SK-N-SH treated with all-trans-retinoic acid at 6 μM for 48 hours (cell line): Measurements from ENCODE around the gene EAPP.
"Not testable (repeated sequence)": the region's sequence is repeated elsewhere in the genome, so short reads cannot be mapped to it uniquely, and the experiment has no call there.

Experiments used
- ATAC-seq: fragments of 200-7000 bp; cut with Tn5 transposase; 3 replicates; pipeline ENCODE4 v1.9.1; 2020; ENCODE audit warnings: mild to moderate bottlenecking, moderate library complexity
- ARNTL ChIP-seq: fragments of 450-650 bp; formaldehyde crosslinking; IDR thresholded peaks from 2 replicates; pipeline ENCODE4 v1.5.0; 2020; ENCODE audit warnings: low read depth, mild to moderate bottlenecking, moderate library complexity, borderline replicate concordance
- BACH2 ChIP-seq: fragments of 250-450 bp; sonication (Bioruptor Pico); IDR thresholded peaks from 2 replicates; pipeline ENCODE4 v1.9.0; 2021; ENCODE audit warnings: mild to moderate bottlenecking, borderline replicate concordance
- CSDC2 ChIP-seq: fragments of 250-450 bp; sonication (Bioruptor Pico); IDR thresholded peaks from 2 replicates; pipeline ENCODE4 v1.5.0; 2020; ENCODE audit warnings: mild to moderate bottlenecking, moderate library complexity
- ESRRG ChIP-seq: fragments of 250-450 bp; sonication (Bioruptor Pico); IDR thresholded peaks from 2 replicates; pipeline ENCODE4 v1.6.1; 2021; ENCODE audit warnings: mild to moderate bottlenecking
- ISL1 ChIP-seq: fragments of 250-450 bp; sonication (Bioruptor Pico); IDR thresholded peaks from 2 replicates; pipeline ENCODE4 v2.1.2; 2022; ENCODE audit warnings: mild to moderate bottlenecking, moderate library complexity
- OSR1 ChIP-seq: fragments of 250-450 bp; sonication (Bioruptor Pico); IDR thresholded peaks from 2 replicates; pipeline ENCODE4 v1.8.0; 2022; ENCODE audit warnings: moderate library complexity, mild to moderate bottlenecking, inconsistent platforms
- PPARA ChIP-seq: fragments of 250-450 bp; sonication (Bioruptor Pico); IDR thresholded peaks from 2 replicates; pipeline ENCODE4 v1.5.0; 2020; ENCODE audit warnings: mild to moderate bottlenecking, borderline replicate concordance
- RARB ChIP-seq: fragments of 250-450 bp; sonication (Bioruptor Pico); IDR thresholded peaks from 2 replicates; pipeline ENCODE4 v1.8.0; 2021; ENCODE audit warnings: mild to moderate bottlenecking, moderate library complexity
- TCF4 ChIP-seq: fragments of 250-450 bp; sonication (Bioruptor Pico); IDR thresholded peaks from 2 replicates; pipeline ENCODE4 v1.8.0; 2021; ENCODE audit warnings: mild to moderate bottlenecking, moderate library complexity, borderline replicate concordance
- TOX ChIP-seq: fragments of 250-450 bp; sonication (Bioruptor Pico); IDR thresholded peaks from 2 replicates; pipeline ENCODE4 v1.8.0; 2021; ENCODE audit warnings: mild to moderate bottlenecking, moderate library complexity, borderline replicate concordance
- ZFP30 ChIP-seq: fragments of 450-650 bp; formaldehyde crosslinking; IDR thresholded peaks from 2 replicates; pipeline ENCODE4 v1.5.0; 2022; ENCODE audit warnings: mild to moderate bottlenecking, moderate library complexity
- ZNF565 ChIP-seq: fragments of 450-650 bp; formaldehyde crosslinking; conservative IDR thresholded peaks from 2 replicates; pipeline ENCODE4 v1.5.0; 2020; ENCODE audit warnings: low read depth, mild to moderate bottlenecking, moderate library complexity
- ZNF70 ChIP-seq: fragments of 450-650 bp; formaldehyde crosslinking; IDR thresholded peaks from 2 replicates; pipeline ENCODE4 v1.5.0; 2020; ENCODE audit warnings: mild to moderate bottlenecking, moderate library complexity
- TF ChIP-seq, protein P1 (sequence below): fragments of 250-450 bp; sonication (Bioruptor Pico); IDR thresholded peaks from 2 replicates; pipeline ENCODE4 v1.5.1; 2020; ENCODE audit warnings: low read depth, mild to moderate bottlenecking, moderate library complexity
- TF ChIP-seq, protein P2 (sequence below): fragments of 250-450 bp; sonication (Bioruptor Pico); IDR thresholded peaks from 2 replicates; pipeline ENCODE4 v1.5.1; 2021; ENCODE audit warnings: mild to moderate bottlenecking, moderate library complexity
- TF ChIP-seq, protein P3 (sequence below): fragments of 250-450 bp; sonication (Bioruptor Pico); IDR thresholded peaks from 2 replicates; pipeline ENCODE4 v1.8.0; 2021; ENCODE audit warnings: low read depth, mild to moderate bottlenecking, moderate library complexity, borderline replicate concordance
- TF ChIP-seq, protein P4 (sequence below): fragments of 250-450 bp; sonication (Bioruptor Pico); IDR thresholded peaks from 2 replicates; pipeline ENCODE4 v1.8.0; 2020; ENCODE audit warnings: mild to moderate bottlenecking, moderate library complexity, borderline replicate concordance

Gene EAPP

DNA sequence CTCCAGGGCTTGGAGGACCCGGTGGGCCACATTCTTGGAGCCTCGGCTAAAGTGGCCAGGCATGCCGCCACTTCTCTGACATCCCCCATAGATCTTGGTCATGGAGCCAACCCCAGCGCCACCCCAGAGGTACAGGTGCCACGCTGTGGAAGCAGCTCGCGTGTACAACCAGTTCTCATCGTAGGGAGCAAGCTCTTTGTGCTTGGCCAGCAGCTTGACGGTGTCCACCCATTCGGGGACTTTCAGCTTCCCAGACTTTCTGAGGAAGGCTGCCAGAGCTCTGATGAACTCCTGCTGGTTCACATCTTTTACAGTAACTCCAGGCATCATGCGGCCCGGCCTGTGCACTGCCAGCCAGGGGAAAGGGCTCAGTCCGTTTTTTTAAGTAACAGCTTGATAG, 29.3 kb upstream of the EAPP start:
- TF ChIP-seq, protein P1, sequence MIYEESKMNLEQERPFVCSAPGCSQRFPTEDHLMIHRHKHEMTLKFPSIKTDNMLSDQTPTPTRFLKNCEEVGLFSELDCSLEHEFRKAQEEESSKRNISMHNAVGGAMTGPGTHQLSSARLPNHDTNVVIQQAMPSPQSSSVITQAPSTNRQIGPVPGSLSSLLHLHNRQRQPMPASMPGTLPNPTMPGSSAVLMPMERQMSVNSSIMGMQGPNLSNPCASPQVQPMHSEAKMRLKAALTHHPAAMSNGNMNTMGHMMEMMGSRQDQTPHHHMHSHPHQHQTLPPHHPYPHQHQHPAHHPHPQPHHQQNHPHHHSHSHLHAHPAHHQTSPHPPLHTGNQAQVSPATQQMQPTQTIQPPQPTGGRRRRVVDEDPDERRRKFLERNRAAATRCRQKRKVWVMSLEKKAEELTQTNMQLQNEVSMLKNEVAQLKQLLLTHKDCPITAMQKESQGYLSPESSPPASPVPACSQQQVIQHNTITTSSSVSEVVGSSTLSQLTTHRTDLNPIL (CRISPR knock-in tag) = no peak
- TF ChIP-seq ZNF565 (CRISPR knock-in tag) = no peak
- no peak for TF ChIP-seq ISL1 (CRISPR knock-in tag)
- no peak for TF ChIP-seq ESRRG (CRISPR knock-in tag)
- TF ChIP-seq BACH2 (CRISPR knock-in tag) = no peak
- no peak for TF ChIP-seq CSDC2 (CRISPR knock-in tag)
- no peak for TF ChIP-seq OSR1 (CRISPR knock-in tag)
- no peak for TF ChIP-seq TOX
- TF ChIP-seq ZFP30 (CRISPR knock-in tag) = no peak
- TF ChIP-seq, protein P2, sequence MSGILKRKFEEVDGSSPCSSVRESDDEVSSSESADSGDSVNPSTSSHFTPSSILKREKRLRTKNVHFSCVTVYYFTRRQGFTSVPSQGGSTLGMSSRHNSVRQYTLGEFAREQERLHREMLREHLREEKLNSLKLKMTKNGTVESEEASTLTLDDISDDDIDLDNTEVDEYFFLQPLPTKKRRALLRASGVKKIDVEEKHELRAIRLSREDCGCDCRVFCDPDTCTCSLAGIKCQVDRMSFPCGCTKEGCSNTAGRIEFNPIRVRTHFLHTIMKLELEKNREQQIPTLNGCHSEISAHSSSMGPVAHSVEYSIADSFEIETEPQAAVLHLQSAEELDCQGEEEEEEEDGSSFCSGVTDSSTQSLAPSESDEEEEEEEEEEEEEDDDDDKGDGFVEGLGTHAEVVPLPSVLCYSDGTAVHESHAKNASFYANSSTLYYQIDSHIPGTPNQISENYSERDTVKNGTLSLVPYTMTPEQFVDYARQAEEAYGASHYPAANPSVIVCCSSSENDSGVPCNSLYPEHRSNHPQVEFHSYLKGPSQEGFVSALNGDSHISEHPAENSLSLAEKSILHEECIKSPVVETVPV (CRISPR knock-in tag) = no peak
- TF ChIP-seq ARNTL (CRISPR knock-in tag) = no peak
- TF ChIP-seq ZNF70 (CRISPR knock-in tag) = no peak
- TF ChIP-seq, protein P3, sequence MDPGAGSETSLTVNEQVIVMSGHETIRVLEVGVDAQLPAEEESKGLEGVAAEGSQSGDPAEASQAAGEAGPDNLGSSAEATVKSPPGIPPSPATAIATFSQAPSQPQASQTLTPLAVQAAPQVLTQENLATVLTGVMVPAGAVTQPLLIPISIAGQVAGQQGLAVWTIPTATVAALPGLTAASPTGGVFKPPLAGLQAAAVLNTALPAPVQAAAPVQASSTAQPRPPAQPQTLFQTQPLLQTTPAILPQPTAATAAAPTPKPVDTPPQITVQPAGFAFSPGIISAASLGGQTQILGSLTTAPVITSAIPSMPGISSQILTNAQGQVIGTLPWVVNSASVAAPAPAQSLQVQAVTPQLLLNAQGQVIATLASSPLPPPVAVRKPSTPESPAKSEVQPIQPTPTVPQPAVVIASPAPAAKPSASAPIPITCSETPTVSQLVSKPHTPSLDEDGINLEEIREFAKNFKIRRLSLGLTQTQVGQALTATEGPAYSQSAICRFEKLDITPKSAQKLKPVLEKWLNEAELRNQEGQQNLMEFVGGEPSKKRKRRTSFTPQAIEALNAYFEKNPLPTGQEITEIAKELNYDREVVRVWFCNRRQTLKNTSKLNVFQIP (CRISPR knock-in tag) = no peak
- no peak for TF ChIP-seq TCF4 (CRISPR knock-in tag)
- ATAC-seq = no peak

DNA sequence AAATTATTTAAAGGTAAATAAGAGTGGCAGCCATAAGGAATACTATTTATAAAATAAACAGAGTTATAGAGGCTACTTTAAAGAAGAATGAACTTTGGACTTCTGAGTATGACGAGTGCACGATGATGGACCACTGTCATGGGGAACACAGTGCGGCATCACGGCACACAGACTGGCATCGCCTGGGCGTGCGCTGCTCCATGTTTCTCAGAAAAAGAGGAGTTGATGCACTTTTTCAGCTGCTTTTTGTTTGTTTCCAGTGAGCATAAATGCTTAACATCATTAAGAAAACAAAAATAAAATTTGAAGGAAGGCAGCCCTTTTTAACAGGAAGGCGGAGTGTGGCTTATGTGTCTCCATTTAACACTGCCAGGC, 23.3 kb upstream of the EAPP start:
- no peak for ATAC-seq
- TF ChIP-seq ESRRG (CRISPR knock-in tag) = no peak
- no peak for TF ChIP-seq PPARA (CRISPR knock-in tag)
- TF ChIP-seq ZNF70 (CRISPR knock-in tag) = no peak
- no peak for TF ChIP-seq BACH2 (CRISPR knock-in tag)
- TF ChIP-seq, protein P4, sequence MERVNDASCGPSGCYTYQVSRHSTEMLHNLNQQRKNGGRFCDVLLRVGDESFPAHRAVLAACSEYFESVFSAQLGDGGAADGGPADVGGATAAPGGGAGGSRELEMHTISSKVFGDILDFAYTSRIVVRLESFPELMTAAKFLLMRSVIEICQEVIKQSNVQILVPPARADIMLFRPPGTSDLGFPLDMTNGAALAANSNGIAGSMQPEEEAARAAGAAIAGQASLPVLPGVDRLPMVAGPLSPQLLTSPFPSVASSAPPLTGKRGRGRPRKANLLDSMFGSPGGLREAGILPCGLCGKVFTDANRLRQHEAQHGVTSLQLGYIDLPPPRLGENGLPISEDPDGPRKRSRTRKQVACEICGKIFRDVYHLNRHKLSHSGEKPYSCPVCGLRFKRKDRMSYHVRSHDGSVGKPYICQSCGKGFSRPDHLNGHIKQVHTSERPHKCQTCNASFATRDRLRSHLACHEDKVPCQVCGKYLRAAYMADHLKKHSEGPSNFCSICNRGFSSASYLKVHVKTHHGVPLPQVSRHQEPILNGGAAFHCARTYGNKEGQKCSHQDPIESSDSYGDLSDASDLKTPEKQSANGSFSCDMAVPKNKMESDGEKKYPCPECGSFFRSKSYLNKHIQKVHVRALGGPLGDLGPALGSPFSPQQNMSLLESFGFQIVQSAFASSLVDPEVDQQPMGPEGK = no peak
- TF ChIP-seq, protein P1 (CRISPR knock-in tag) = no peak
- TF ChIP-seq RARB (CRISPR knock-in tag) = no peak

DNA sequence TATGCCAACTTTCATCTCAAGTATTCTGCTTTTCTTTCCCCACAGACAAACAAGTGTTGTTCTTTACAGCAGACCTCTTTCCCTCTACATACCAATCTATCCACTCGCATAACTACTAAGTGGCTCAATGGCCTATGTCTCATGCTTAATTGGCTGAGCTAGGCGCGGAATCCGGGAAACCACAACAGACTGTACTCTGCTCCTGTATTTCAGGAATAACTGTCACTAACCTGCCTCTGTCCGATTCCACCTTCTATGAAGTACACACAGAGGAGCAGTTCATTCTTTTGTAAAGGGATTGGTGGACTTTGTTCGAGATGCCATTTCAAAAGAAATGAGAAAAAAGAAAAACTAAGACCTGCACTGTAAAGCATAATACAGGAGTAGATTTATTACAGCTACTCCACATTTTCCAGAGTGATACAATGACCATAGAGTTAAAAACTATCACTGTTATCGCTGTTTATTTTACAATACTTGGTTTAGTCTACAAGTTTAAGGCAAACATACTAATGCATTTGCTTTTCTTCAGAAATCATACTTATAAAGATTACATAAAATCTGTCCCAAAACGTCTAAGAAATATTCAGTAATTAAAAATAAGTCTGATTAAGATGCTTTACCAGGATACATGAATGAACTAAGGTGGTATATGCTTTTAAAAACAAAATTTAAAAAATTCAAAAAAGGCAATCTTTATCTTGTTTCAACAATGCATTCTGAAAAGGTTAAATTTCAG, 22.7 kb upstream of the EAPP start:
- ATAC-seq = not testable (repeated sequence)

DNA sequence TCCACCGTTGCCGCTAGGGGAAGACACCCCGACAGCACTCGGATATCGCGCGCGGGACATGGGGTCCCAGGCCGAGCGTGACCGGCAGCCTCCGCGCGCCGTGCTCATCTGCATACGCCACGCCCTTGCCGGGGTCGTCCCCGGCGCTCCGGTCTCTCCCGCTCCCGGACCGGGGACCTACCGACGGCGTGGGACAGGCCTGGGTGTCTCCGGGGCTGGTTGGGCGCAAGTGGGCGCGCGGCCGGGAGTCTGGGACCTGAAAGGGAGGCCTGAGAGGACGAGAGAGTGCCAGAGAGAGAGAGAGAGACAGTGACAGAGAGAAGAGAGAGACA, 17.0 kb upstream of the EAPP start:
- ATAC-seq = peak; percentile 69

DNA sequence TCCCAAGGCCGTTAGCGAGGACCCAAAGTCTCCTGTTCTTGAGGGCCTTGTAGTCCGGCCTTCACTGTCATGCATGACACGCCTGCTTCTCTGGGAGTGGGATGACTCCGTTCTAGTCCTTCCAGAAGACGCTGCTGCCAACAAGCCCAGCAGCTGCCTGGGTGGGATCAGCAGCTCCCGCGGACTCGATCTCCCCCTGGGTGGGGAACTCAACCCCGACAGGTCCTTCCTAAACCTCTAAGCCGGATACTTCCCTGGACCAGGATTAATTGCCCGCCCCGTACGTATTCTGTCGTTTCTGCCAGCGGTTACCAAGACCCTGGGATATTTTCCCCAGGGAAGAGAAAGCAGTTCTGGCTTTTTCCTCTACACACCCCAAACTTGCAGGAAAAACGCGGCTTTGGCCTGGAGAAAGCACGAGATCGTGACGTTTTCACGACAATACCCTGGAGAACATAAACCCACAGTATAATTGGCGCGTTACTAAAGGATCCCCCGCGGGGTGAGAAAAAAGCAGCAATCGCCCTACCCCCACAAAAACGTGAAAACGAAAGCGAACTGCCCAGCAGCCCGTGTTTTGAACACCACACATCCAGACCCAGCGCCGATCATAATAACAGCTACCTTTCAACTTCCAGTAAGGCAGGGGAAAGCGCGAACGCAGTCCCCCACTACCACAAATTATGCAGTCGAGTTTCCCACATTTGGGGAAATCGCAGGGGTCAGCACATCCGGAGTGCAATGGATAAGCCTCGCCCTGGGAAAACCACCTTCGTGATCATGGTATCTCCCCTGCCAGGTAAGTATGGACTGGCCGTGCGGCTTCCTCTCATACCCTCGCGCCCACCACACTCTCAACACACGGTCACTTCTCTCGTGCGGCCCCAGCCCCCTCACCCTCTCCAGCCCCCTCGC, 16.3 kb upstream of the EAPP start:
- ATAC-seq = peak; percentile 87
